ENCODE results near the gene CDK14.

CDK14 gene

DNA sequence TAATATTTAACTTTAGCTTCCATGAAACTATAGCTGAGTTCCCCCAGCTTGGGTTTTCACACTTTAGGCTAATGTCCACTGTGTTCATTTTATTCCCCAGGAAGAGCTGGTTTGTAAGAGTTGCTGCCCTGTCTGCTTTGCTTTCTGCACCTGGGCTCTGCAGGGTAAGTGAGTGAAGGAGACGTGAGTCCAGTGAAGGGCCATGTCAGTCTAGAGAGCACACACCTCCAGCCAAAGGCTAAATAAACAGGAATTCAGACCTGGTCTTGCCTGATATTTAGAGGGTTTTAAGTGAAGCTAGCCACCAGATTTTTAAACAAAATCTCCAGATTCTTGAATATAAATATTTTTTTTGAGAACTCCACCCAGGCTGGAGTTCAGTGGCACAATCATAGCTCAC, 643.7 kb downstream of the CDK14 start:
- ATAC-seq (ENCODE audit: insufficient read depth, low read depth) (no peak), DNase-seq (no peak)
- TF ChIP-seq, protein P1, sequence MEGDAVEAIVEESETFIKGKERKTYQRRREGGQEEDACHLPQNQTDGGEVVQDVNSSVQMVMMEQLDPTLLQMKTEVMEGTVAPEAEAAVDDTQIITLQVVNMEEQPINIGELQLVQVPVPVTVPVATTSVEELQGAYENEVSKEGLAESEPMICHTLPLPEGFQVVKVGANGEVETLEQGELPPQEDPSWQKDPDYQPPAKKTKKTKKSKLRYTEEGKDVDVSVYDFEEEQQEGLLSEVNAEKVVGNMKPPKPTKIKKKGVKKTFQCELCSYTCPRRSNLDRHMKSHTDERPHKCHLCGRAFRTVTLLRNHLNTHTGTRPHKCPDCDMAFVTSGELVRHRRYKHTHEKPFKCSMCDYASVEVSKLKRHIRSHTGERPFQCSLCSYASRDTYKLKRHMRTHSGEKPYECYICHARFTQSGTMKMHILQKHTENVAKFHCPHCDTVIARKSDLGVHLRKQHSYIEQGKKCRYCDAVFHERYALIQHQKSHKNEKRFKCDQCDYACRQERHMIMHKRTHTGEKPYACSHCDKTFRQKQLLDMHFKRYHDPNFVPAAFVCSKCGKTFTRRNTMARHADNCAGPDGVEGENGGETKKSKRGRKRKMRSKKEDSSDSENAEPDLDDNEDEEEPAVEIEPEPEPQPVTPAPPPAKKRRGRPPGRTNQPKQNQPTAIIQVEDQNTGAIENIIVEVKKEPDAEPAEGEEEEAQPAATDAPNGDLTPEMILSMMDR (IDR thresholded peaks at IDR 0.05; ENCODE audit: borderline replicate concordance, extremely low read depth, low read length, poor library complexity, severe bottlenecking): no peak
- no peak for TF ChIP-seq EZH2 (IDR thresholded peaks at IDR 0.05; ENCODE audit: borderline replicate concordance, low read depth, low read length, severe bottlenecking)
- H3K4me2 ChIP-seq (ENCODE audit: insufficient read depth, low read length): no peak overlapping the region
- peaks cover 7% of the 10 kb centered on the region for H3K27me3 ChIP-seq (ENCODE audit: insufficient read depth, low read length, poor library complexity)
- no peak overlapping the region for H2AFZ ChIP-seq (ENCODE audit: low read depth, low read length)
- no peaks in the 10 kb centered on the region for H3K4me1 ChIP-seq (ENCODE audit: insufficient read depth, low read length)
- no peak overlapping the region for H3K9ac ChIP-seq (ENCODE audit: low read depth, low read length)
- H3K79me2 ChIP-seq (ENCODE audit: insufficient read depth, low read length): no peaks in the 10 kb centered on the region
- no peaks in the 10 kb centered on the region for H4K20me1 ChIP-seq (ENCODE audit: insufficient read depth, low read length)
- no peak overlapping the region for H3K4me3 ChIP-seq (ENCODE audit: low read depth in 1 of 2, low read length in 2 of 2)
- H3K27ac ChIP-seq (ENCODE audit: low read length): no peak overlapping the region
- H3K9me3 ChIP-seq (ENCODE audit: insufficient read depth, low read length, severe bottlenecking): no peaks in the 10 kb centered on the region
- H3K36me3 ChIP-seq (ENCODE audit: insufficient read depth, low read length): no peaks in the 10 kb centered on the region

DNA sequence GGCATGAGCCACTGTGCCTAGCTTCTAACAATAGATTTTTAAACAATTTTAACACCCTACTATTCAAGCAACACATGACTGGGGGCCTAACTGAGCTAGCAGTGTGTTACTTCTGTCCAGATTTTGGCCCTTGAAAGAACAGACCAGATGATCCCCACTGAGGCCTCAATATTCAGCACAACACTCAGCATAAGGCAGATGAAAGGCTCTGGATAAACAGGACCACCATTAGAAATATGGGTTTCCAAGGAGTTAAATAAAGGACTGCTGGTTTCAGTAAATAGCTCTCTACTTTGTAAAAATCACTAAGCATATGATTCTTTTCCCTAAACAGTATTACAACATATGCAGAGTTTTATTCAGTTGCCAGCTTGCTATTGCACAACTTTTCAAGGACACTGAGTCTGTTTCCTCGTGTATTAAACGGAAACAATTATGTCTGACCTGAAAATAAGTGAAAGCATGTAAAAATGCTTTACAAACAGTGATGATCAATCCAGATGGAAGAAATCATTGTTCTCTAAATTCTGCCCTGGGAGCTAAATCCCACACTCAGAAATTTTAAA, 644.3 kb downstream of the CDK14 start:
- Histone ChIP-seq H3K4me2 (ENCODE audit: insufficient read depth, low read length) (no peak overlapping the region), H3K4me1 (ENCODE audit: insufficient read depth, low read length) (no peaks in the 10 kb centered on the region), H3K27me3 (ENCODE audit: insufficient read depth, low read length, poor library complexity) (peaks cover 7% of the 10 kb centered on the region), H3K79me2 (ENCODE audit: insufficient read depth, low read length) (no peaks in the 10 kb centered on the region), H3K9ac (ENCODE audit: low read depth, low read length) (no peak overlapping the region), H3K27ac (ENCODE audit: low read length) (no peak overlapping the region), H3K9me3 (ENCODE audit: insufficient read depth, low read length, severe bottlenecking) (no peaks in the 10 kb centered on the region), H2AFZ (ENCODE audit: low read depth, low read length) (no peak overlapping the region), H3K36me3 (ENCODE audit: insufficient read depth, low read length) (no peaks in the 10 kb centered on the region), H3K4me3 (ENCODE audit: low read depth in 1 of 2, low read length in 2 of 2) (no peak overlapping the region), H4K20me1 (ENCODE audit: insufficient read depth, low read length) (no peaks in the 10 kb centered on the region)
- ATAC-seq (ENCODE audit: insufficient read depth, low read depth) (no peak), DNase-seq (no peak)
- no peak for TF ChIP-seq EZH2 (IDR thresholded peaks at IDR 0.05; ENCODE audit: borderline replicate concordance, low read depth, low read length, severe bottlenecking)
- TF ChIP-seq, protein P1 (IDR thresholded peaks at IDR 0.05; ENCODE audit: borderline replicate concordance, extremely low read depth, low read length, poor library complexity, severe bottlenecking): no peak

DNA sequence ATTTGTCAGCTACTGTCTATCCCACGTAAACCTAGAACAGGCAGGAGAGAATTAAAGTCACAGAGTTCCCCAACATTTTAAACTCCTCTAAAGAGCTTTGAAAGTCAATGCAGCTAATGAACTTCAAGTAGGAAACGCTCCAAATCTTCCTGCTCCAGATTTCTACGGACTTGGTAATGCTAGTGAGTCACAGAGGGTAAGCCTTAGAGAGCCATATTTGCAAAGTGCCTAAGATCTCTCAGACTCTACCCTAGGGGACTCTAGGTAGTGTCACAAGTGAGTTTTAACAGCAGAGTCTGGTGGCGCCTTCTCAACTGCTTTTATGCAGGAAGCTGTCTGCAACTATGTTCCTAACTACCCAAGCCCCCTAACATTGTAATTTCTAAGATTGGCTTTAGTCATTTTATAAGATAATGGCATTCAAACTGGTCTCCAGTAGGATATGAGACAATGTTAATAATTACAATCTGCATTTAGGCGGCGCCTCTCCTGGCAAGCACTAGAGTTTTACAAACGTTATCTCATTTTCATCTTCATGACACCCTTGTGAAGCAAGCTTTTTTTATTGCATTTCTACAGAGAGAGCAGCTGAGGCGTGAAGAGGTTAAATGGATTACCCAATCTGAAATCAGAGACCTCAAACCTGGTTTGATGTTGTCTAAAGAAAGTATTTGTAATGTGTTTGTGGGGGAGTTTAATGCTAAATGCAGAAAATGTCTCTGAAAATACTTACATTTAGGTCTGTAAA, 646.1 kb downstream of the CDK14 start:
- Histone ChIP-seq H3K4me3 (ENCODE audit: low read depth in 1 of 2, low read length in 2 of 2) (no peak overlapping the region), H2AFZ (ENCODE audit: low read depth, low read length) (no peak overlapping the region), H3K4me2 (ENCODE audit: insufficient read depth, low read length) (no peak overlapping the region), H3K36me3 (ENCODE audit: insufficient read depth, low read length) (no peaks in the 10 kb centered on the region), H3K27ac (ENCODE audit: low read length) (no peak overlapping the region), H3K4me1 (ENCODE audit: insufficient read depth, low read length) (no peaks in the 10 kb centered on the region), H3K9ac (ENCODE audit: low read depth, low read length) (no peak overlapping the region), H3K79me2 (ENCODE audit: insufficient read depth, low read length) (no peaks in the 10 kb centered on the region), H4K20me1 (ENCODE audit: insufficient read depth, low read length) (no peaks in the 10 kb centered on the region), H3K27me3 (ENCODE audit: insufficient read depth, low read length, poor library complexity) (no peaks in the 10 kb centered on the region), H3K9me3 (ENCODE audit: insufficient read depth, low read length, severe bottlenecking) (no peaks in the 10 kb centered on the region)
- ATAC-seq (ENCODE audit: insufficient read depth, low read depth): no peak
- no peak for DNase-seq
- no peak for TF ChIP-seq EZH2 (IDR thresholded peaks at IDR 0.05; ENCODE audit: borderline replicate concordance, low read depth, low read length, severe bottlenecking)
- TF ChIP-seq, protein P1 (IDR thresholded peaks at IDR 0.05; ENCODE audit: borderline replicate concordance, extremely low read depth, low read length, poor library complexity, severe bottlenecking): no peak

Data from DND-41 (cell line).